ENCODE results near the gene HIPK1. TPM values are rescaled to one million over a fixed set of nuclear protein-coding genes. Genes with fewer than 3 reads are reported as not detected.

The HIPK1 gene
- total and polyA plus RNA-seq, 5 donors = 14.4 to 98.7 (median 62.1) TPM

DNA sequence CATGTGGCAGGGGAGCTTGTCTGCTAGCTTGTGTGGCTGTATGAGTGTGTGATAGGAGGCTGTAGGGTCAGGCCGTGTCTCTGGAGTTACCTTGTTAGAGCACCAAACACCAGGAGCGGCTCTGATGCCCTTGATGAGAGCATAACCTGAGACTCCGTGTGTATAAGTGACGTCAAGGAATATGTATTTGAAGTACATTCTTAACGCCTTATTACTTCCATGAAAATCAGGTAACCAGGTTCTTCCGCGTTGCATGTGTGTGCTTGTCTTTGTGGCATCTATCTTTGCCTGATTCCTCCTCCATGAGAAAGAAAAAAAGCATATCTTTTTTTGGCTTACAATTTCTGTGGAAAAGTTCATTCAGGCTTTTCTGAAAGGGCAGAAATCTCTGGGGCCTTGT, 54.7 kb downstream of the HIPK1 start:
- ATAC-seq = no peak
- H3K4me1 ChIP-seq (ENCODE audit: control insufficient read depth, insufficient read depth, low read length) = peaks cover 7% of the 10 kb centered on the region

GRCh38 chr1:113984710-113985109, 55.6 kb downstream of the HIPK1 start:
- Histone ChIP-seq H3K27me3 (ENCODE audit: control insufficient read depth, insufficient read depth) (no peaks in the 10 kb centered on the region), H3K4me3 (ENCODE audit: low read length) (no peak overlapping the region), H3K4me1 (ENCODE audit: control insufficient read depth, insufficient read depth, low read length) (peaks cover 7% of the 10 kb centered on the region), H3K27ac (ENCODE audit: low read length) (no peak overlapping the region), H3K9me3 (ENCODE audit: control insufficient read depth, low read length) (no peaks in the 10 kb centered on the region)
- WGBS = 52% methylated on average over 4 of the region's 4 CpGs
- DNase-seq = peak in 1 of 3 donors; percentile 16
- intact Hi-C loops (cut with DNase I) = loop anchor here in 1 of 4 donors (5.0 kb wide), 1 partner anchor 298 kb away; no protein-coding TSS in a partner anchor
- ATAC-seq = peak; percentile 15 to 64

More for the DNA sequence above, 54.7 kb downstream of the HIPK1 start:
- Histone ChIP-seq H3K27ac (ENCODE audit: low read length) (no peak overlapping the region), H3K9me3 (ENCODE audit: control insufficient read depth, low read length) (no peaks in the 10 kb centered on the region), H3K27me3 (ENCODE audit: control insufficient read depth, insufficient read depth) (no peaks in the 10 kb centered on the region), H3K4me3 (ENCODE audit: low read length) (no peak overlapping the region)
- intact Hi-C loops (cut with DNase I) = loop anchor here in 1 of 4 donors (5.0 kb wide), 1 partner anchor 298 kb away; no protein-coding TSS in a partner anchor
- 86% methylated on average over 7 of the region's 7 CpGs for WGBS
- no peak for DNase-seq

DNA sequence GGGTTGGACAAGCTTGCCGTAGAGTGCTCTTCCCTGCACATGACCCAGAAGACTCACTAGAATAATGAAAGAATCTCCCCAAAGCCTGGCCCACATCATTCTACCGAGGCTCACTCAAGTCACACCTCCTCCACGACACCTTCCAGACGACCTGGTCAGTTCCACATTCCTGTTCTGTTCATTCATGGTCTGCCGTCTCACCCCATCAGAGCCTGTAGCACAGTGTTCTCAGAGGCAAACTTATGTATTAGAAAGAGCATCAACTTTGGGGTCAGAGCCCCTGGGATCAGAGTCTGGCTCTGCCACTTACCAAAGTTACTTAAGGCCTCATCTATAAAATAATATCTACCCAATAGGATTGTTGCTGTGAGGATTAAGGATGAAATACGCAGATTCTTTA, 57.7 kb downstream of the HIPK1 start:
- no peak overlapping the region for H3K4me3 ChIP-seq (ENCODE audit: low read length)
- no peak for DNase-seq
- intact Hi-C loops (cut with DNase I) = no loop called here
- ATAC-seq = no peak
- WGBS = 82% methylated on average over 6 of the region's 6 CpGs
- no peaks in the 10 kb centered on the region for H3K9me3 ChIP-seq (ENCODE audit: control insufficient read depth, low read length)
- peaks cover 7% of the 10 kb centered on the region for H3K4me1 ChIP-seq (ENCODE audit: control insufficient read depth, insufficient read depth, low read length)
- no peak overlapping the region for H3K27ac ChIP-seq (ENCODE audit: low read length)
- no peaks in the 10 kb centered on the region for H3K27me3 ChIP-seq (ENCODE audit: control insufficient read depth, insufficient read depth)

GRCh38 chr1:113987259-113987658, 58.1 kb downstream of the HIPK1 start:
- no peaks in the 10 kb centered on the region for H3K9me3 ChIP-seq (ENCODE audit: control insufficient read depth, low read length)
- no peaks in the 10 kb centered on the region for H3K27me3 ChIP-seq (ENCODE audit: control insufficient read depth, insufficient read depth)
- DNase-seq (no peak), ATAC-seq (no peak)
- intact Hi-C loops (cut with DNase I) = no loop called here
- 78% methylated on average over 5 of the region's 5 CpGs for whole genome bisulfite sequencing
- no peak overlapping the region for H3K4me3 ChIP-seq (ENCODE audit: low read length)
- H3K4me1 ChIP-seq (ENCODE audit: control insufficient read depth, insufficient read depth, low read length) = peaks cover 7% of the 10 kb centered on the region
- no peak overlapping the region for H3K27ac ChIP-seq (ENCODE audit: low read length)

DNA sequence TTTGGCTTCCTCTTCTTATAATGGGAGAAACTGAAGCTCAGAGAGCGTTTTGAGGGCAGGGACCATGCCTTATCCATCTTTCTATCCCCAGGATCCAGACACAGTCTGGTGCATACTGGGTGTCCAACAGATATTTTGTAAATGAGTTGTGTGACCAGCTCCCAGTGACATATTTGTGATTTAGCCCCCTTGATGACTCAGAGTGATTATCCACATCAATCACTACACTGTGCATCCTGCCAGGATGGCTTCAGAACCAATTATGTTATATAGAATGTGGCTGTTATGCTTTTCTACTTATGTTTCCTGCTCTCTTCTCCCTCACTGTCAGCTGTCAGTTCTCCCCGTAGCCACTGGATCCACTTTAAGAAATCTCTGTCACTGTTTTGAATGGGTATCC, 61.4 kb downstream of the HIPK1 start:
- no peak overlapping the region for H3K4me3 ChIP-seq (ENCODE audit: low read length)
- DNase-seq = no peak
- ATAC-seq = no peak
- H3K4me1 ChIP-seq (ENCODE audit: control insufficient read depth, insufficient read depth, low read length) = no peaks in the 10 kb centered on the region
- H3K27ac ChIP-seq (ENCODE audit: low read length) = no peak overlapping the region
- WGBS = 65% methylated on average over 2 of the region's 2 CpGs
- H3K27me3 ChIP-seq (ENCODE audit: control insufficient read depth, insufficient read depth) = no peaks in the 10 kb centered on the region
- intact Hi-C loops (cut with DNase I) = no loop called here
- H3K9me3 ChIP-seq (ENCODE audit: control insufficient read depth, low read length) = peaks cover 2% of the 10 kb centered on the region

- H3K4me3 ChIP-seq (ENCODE audit: low read length) = no peak overlapping the region
- DNase-seq (no peak), ATAC-seq (no peak)
- WGBS = 94% methylated on average over 4 of the region's 4 CpGs
- intact Hi-C loops (cut with DNase I) = no loop called here
- H3K9me3 ChIP-seq (ENCODE audit: control insufficient read depth, low read length) = peaks cover 2% of the 10 kb centered on the region
- no peaks in the 10 kb centered on the region for H3K27me3 ChIP-seq (ENCODE audit: control insufficient read depth, insufficient read depth)
- no peaks in the 10 kb centered on the region for H3K4me1 ChIP-seq (ENCODE audit: control insufficient read depth, insufficient read depth, low read length)
- H3K27ac ChIP-seq (ENCODE audit: low read length) = no peak overlapping the region
Observed at GRCh38 chr1:113990961-113991360, 61.8 kb downstream of the HIPK1 start.

DNA sequence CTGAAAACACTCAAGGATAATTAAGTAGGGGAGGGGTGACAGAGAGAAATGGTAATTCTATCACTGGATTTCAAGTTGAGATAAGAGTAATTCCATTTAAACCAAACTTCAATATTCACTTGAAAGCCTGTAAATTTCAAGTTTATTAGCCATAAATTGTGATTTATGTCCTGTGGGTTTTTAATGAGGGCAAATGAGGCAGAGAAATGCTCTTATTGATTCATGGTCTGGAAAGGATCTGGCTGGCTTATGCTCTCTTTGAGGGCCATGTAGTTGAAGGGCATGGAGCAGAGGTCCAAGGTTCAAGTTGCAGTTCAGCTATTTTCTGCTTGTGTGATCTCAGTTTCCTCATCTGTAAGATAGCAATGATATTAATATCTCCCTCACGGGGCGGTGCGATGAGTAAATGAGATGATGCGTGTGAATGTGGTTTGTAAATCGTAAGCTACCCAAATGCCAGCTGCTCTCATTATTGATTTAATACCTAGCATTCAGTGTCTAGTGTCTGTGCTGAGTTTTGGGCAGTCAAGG, 62.4 kb downstream of the HIPK1 start:
- no peak for ATAC-seq
- intact Hi-C loops (cut with DNase I) = no loop called here

GRCh38 chr1:113993072-113993471, 63.9 kb downstream of the HIPK1 start:
- DNase-seq (peak in 1 of 3 donors; percentile 21), ATAC-seq (no peak)
- Histone ChIP-seq H3K4me3 (ENCODE audit: low read length) (no peak overlapping the region), H3K27me3 (ENCODE audit: control insufficient read depth, insufficient read depth) (no peaks in the 10 kb centered on the region), H3K9me3 (ENCODE audit: control insufficient read depth, low read length) (peaks cover 2% of the 10 kb centered on the region), H3K27ac (ENCODE audit: low read length) (no peak overlapping the region), H3K4me1 (ENCODE audit: control insufficient read depth, insufficient read depth, low read length) (no peaks in the 10 kb centered on the region)
- 95% methylated on average over 5 of the region's 5 CpGs for WGBS
- intact Hi-C loops (cut with DNase I) = no loop called here

More for the DNA sequence above, 62.4 kb downstream of the HIPK1 start:
- Histone ChIP-seq H3K27me3 (ENCODE audit: control insufficient read depth, insufficient read depth) (no peaks in the 10 kb centered on the region), H3K27ac (ENCODE audit: low read length) (no peak overlapping the region), H3K9me3 (ENCODE audit: control insufficient read depth, low read length) (peaks cover 2% of the 10 kb centered on the region), H3K4me1 (ENCODE audit: control insufficient read depth, insufficient read depth, low read length) (no peaks in the 10 kb centered on the region), H3K4me3 (ENCODE audit: low read length) (no peak overlapping the region)
- DNase-seq = no peak
- 82% methylated on average over 5 of the region's 5 CpGs for WGBS

DNA sequence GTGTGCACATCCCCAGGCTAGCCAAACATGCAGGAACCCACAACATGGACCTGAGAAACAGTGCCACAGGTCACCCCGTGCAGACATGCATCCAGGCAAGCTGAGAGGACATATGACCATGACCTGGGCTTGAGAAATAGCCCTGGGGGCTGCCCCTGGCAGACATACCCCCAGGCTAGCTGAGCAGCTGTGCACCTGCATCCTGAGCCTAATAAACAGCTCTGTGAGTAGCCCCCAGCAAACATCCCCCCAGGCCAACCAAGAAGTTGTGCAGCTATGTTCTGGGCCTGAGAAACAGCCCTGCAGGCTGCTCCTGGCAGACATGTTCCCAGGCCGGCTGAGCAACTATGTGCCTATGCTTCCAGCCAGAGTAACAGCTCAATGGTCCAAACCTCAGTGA, 64.6 kb downstream of the HIPK1 start:
- WGBS = 91% methylated on average over 2 of the region's 2 CpGs
- intact Hi-C loops (cut with DNase I) = no loop called here
- DNase-seq (no peak), ATAC-seq (no peak)
- Histone ChIP-seq H3K4me3 (ENCODE audit: low read length) (no peak overlapping the region), H3K4me1 (ENCODE audit: control insufficient read depth, insufficient read depth, low read length) (no peaks in the 10 kb centered on the region), H3K27ac (ENCODE audit: low read length) (no peak overlapping the region), H3K27me3 (ENCODE audit: control insufficient read depth, insufficient read depth) (no peaks in the 10 kb centered on the region), H3K9me3 (ENCODE audit: control insufficient read depth, low read length) (peaks cover 2% of the 10 kb centered on the region)

DNA sequence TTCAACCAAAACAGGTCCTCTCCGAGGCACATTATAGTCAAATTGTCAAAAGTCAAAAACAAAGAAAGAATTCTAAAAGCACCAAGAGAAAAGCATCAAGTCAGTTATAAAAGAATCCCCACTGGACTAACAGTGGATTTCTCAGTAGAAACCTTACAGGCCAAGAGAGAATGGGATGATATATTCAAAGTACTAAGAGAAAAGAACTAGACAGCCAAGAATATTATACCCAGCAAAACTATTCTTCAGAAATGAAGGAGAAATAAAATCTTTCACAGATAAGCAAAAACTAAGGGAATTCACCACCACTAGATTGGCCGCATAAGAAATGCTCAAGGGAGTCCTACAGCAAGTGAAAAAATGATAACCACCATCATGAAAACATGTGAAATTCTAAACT, 66.3 kb downstream of the HIPK1 start:
- no peaks in the 10 kb centered on the region for H3K4me1 ChIP-seq (ENCODE audit: control insufficient read depth, insufficient read depth, low read length)
- ATAC-seq (no peak), DNase-seq (no peak)
- intact Hi-C loops (cut with DNase I) = no loop called here
- no peaks in the 10 kb centered on the region for H3K27me3 ChIP-seq (ENCODE audit: control insufficient read depth, insufficient read depth)
- no peak overlapping the region for H3K4me3 ChIP-seq (ENCODE audit: low read length)
- peaks cover 2% of the 10 kb centered on the region for H3K9me3 ChIP-seq (ENCODE audit: control insufficient read depth, low read length)
- H3K27ac ChIP-seq (ENCODE audit: low read length) = no peak overlapping the region
- 90% methylated on average over 2 of the region's 2 CpGs for WGBS

DNA sequence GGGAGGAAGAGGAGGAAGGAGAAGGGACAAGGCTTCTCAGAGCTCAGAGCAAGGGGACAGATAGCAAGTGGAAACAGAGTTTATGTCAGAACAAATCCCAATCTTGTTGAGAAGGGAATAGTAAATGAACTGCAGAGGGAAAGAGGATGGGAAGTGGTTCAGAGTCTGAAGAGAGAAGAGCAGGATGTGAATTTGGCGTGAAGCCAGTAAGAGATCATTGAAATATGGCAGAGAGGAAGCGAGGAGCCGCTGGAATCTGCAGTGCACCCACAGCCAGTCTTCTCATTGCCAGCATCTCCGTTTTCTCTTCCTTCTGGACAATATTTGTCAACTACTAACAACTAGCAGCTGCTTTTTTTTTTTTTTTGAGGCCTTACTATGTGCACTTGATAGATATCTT, 69.2 kb downstream of the HIPK1 start:
- Histone ChIP-seq H3K27ac (ENCODE audit: low read length) (no peak overlapping the region), H3K27me3 (ENCODE audit: control insufficient read depth, insufficient read depth) (no peaks in the 10 kb centered on the region), H3K4me3 (ENCODE audit: low read length) (no peak overlapping the region), H3K9me3 (ENCODE audit: control insufficient read depth, low read length) (peaks cover 2% of the 10 kb centered on the region), H3K4me1 (ENCODE audit: control insufficient read depth, insufficient read depth, low read length) (peaks cover 2% of the 10 kb centered on the region)
- no peak for ATAC-seq
- WGBS = 27% methylated on average over 4 of the region's 4 CpGs
- DNase-seq = no peak
- intact Hi-C loops (cut with DNase I) = no loop called here

GRCh38 chr1:113999233-113999632, 70.1 kb downstream of the HIPK1 start:
- Histone ChIP-seq H3K4me1 (ENCODE audit: control insufficient read depth, insufficient read depth, low read length) (peaks cover 2% of the 10 kb centered on the region), H3K4me3 (ENCODE audit: low read length) (no peak overlapping the region), H3K27ac (ENCODE audit: low read length) (no peak overlapping the region), H3K27me3 (ENCODE audit: control insufficient read depth, insufficient read depth) (no peaks in the 10 kb centered on the region), H3K9me3 (ENCODE audit: control insufficient read depth, low read length) (peaks cover 2% of the 10 kb centered on the region)
- DNase-seq (no peak), ATAC-seq (no peak)
- WGBS = 90% methylated on average over 2 of the region's 2 CpGs
- intact Hi-C loops (cut with DNase I) = no loop called here
